ENCODE results near the gene NXT1.

NXT1 gene

DNA sequence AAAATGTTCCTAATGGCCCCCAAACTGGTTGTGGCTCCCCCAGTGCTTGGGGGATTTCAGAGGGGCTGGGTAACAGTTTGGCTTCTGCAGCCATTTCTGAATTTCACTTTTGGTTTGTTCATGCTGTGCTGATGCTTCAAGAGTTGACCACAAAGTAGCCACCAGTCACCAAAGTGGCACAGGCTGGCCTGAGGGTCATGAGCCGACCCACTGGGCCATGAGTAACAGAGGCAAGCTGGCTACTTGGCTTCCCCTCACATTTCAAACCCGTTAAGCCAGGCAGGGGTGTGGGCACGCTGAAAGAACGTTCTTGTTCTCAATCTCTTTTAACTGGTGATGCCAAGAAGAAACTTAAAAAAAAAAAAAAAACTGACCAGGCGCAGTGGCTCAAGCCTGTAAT is 15.1 kb upstream of the NXT1 start:
- Histone ChIP-seq H3K9ac (ENCODE audit: insufficient read length) (no peak overlapping the region), H3K9me3 (ENCODE audit: low read depth, low read length) (no peaks in the 10 kb centered on the region), H3K4me3 (no peak overlapping the region), H3K27ac (no peak overlapping the region), H3K36me3 (ENCODE audit: insufficient read depth, low read length) (no peaks in the 10 kb centered on the region)
- DNase-seq (ENCODE audit: low read depth, low spot score) = no peak
- no peak for TF ChIP-seq FOXP2 (optimal IDR thresholded peaks at IDR 0.05; ENCODE audit: control extremely low read depth, extremely low read length, insufficient read depth)
- no peak for TF ChIP-seq EZH2 (IDR thresholded peaks at IDR 0.05)
- TF ChIP-seq POLR2AphosphoS5 (IDR thresholded peaks at IDR 0.05; ENCODE audit: borderline replicate concordance, low read depth, low read length) = no peak

DNA sequence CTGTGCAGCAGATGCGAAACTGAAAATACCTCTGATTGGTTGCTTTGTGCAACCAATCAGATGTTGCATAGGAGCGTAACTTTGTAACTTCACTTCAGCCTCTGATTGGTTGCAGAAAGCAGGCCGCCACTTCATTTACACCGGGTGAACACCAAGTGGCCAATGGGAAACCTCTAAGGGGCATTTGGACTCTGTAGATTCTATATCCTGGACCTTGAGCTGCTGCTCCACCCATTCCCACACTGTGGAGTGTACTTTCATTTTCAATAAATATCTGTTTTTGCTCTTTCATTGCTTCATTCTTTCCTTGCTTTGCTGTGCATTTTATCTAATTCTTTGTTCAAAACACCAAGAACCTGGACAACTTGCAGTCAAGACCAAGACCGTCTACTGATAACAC is 14.1 kb upstream of the NXT1 start:
- H3K9me3 ChIP-seq (ENCODE audit: low read depth, low read length) = no peaks in the 10 kb centered on the region
- TF ChIP-seq POLR2AphosphoS5 (IDR thresholded peaks at IDR 0.05; ENCODE audit: borderline replicate concordance, low read depth, low read length) (no peak), EZH2 (IDR thresholded peaks at IDR 0.05) (no peak), FOXP2 (optimal IDR thresholded peaks at IDR 0.05; ENCODE audit: control extremely low read depth, extremely low read length, insufficient read depth) (no peak)
- no peak overlapping the region for H3K9ac ChIP-seq (ENCODE audit: insufficient read length)
- DNase-seq (ENCODE audit: low read depth, low spot score) = no peak
- no peak overlapping the region for H3K27ac ChIP-seq
- no peaks in the 10 kb centered on the region for H3K36me3 ChIP-seq (ENCODE audit: insufficient read depth, low read length)
- H3K4me3 ChIP-seq = no peak overlapping the region

DNA sequence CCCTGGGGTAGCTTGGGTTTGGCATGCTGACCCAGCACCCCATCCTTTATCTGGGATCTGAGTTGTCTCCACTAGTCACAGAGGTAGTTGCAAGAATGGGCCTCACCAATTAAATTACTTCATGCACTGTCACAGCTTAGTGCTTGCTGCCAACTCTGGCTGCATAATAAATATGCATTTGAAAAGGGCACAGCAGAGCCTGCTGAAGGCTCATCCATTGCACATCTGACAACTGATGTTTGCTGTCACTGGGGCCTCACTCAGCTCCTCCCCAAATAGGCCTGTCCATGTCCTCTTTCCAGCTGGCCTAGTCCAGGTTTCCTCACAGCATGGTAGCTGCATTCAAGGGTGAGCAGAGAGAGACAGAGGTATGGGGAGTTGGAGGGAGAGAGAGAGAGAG is 13.3 kb upstream of the NXT1 start:
- no peak for TF ChIP-seq FOXP2 (optimal IDR thresholded peaks at IDR 0.05; ENCODE audit: control extremely low read depth, extremely low read length, insufficient read depth)
- no peak overlapping the region for H3K27ac ChIP-seq
- no peak overlapping the region for H3K4me3 ChIP-seq
- no peak for DNase-seq (ENCODE audit: low read depth, low spot score)
- no peak overlapping the region for H3K9ac ChIP-seq (ENCODE audit: insufficient read length)
- H3K36me3 ChIP-seq (ENCODE audit: insufficient read depth, low read length) = no peaks in the 10 kb centered on the region
- no peaks in the 10 kb centered on the region for H3K9me3 ChIP-seq (ENCODE audit: low read depth, low read length)

DNA sequence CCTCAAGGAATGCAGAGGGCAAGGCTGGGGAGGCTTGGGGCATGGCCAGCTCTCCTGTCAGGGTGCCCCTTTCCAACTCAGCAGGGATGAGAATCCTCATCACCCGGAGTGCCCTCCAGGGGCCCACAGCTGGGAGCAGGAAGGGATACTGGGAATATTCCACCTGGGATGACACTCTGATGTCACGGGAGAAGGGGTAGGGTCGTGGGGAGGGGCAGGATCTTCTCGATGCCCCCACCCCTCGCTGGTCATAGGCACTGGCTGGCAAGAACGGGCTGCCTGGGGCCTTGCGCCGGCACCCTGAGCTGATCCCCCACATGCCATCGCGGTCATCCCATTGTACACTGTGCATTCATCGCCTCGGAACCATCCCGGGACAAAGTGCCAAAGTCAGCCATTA is 10.6 kb upstream of the NXT1 start:
- H3K9me3 ChIP-seq (ENCODE audit: low read depth, low read length) = 0 out of 2 replicates have a peak, but pooled peaks cover 2% of the 10 kb centered on the region
- no peak for DNase-seq (ENCODE audit: low read depth, low spot score)
- no peaks in the 10 kb centered on the region for H3K36me3 ChIP-seq (ENCODE audit: insufficient read depth, low read length)
- H3K4me3 ChIP-seq = no peak overlapping the region
- H3K27ac ChIP-seq = no peak overlapping the region
- TF ChIP-seq FOXP2 (optimal IDR thresholded peaks at IDR 0.05; ENCODE audit: control extremely low read depth, extremely low read length, insufficient read depth) (no peak), POLR2AphosphoS5 (IDR thresholded peaks at IDR 0.05; ENCODE audit: borderline replicate concordance, low read depth, low read length) (no peak), EZH2 (IDR thresholded peaks at IDR 0.05) (no peak)
- no peak overlapping the region for H3K9ac ChIP-seq (ENCODE audit: insufficient read length)

DNA sequence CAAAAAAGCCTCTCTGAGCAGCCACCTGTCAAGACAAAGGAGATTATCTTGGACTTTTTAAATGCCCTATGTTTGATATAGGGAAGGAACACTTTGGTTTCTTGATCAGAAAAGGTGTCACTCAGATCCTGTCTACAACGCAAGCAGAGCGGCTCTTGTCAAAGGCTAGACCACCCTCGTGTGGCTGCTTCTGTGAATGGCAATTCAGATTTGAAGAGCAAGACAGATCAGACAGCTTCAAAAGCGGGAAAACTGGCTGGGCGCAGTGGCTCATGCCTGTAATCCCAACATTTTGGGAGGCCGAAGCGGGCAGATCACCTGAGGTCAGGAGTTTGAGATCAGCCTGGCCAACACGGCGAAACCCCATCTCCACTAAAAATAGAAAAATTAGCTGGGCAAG is 10.1 kb upstream of the NXT1 start:
- DNase-seq (ENCODE audit: low read depth, low spot score) = no peak

DNA sequence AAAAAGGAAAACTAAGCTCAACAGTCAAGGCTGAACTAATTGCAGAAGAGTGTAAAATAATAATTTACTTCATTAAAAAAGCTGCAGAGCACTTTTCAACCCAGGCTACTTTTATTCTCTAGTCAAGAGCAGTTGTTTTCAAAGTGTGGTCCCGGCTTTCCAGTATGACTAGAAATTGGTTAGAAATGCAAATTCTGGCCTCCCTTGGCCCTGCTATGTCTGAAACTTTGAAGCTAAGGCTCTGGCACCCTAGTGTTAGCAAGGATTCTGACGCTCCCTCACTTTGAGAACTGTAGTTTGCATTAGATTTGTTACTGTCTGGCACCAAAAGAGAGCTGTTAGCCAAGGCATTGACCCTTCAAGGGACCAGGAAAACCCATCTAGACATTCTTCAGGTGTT is 9.5 kb upstream of the NXT1 start:
- Histone ChIP-seq H3K27ac (no peak overlapping the region), H3K9me3 (ENCODE audit: low read depth, low read length) (0 out of 2 replicates have a peak, but pooled peaks cover 2% of the 10 kb centered on the region), H3K36me3 (ENCODE audit: insufficient read depth, low read length) (no peaks in the 10 kb centered on the region), H3K9ac (ENCODE audit: insufficient read length) (no peak overlapping the region), H3K4me3 (no peak overlapping the region)
- no peak for DNase-seq (ENCODE audit: low read depth, low spot score)
- TF ChIP-seq POLR2AphosphoS5 (IDR thresholded peaks at IDR 0.05; ENCODE audit: borderline replicate concordance, low read depth, low read length) (no peak), EZH2 (IDR thresholded peaks at IDR 0.05) (no peak), FOXP2 (optimal IDR thresholded peaks at IDR 0.05; ENCODE audit: control extremely low read depth, extremely low read length, insufficient read depth) (no peak)

More for the DNA sequence above, 10.1 kb upstream of the NXT1 start:
- Histone ChIP-seq H3K27ac (no peak overlapping the region), H3K36me3 (ENCODE audit: insufficient read depth, low read length) (no peaks in the 10 kb centered on the region), H3K9me3 (ENCODE audit: low read depth, low read length) (0 out of 2 replicates have a peak, but pooled peaks cover 2% of the 10 kb centered on the region), H3K9ac (ENCODE audit: insufficient read length) (no peak overlapping the region), H3K4me3 (no peak overlapping the region)
- no peak for TF ChIP-seq FOXP2 (optimal IDR thresholded peaks at IDR 0.05; ENCODE audit: control extremely low read depth, extremely low read length, insufficient read depth)
- TF ChIP-seq POLR2AphosphoS5 (IDR thresholded peaks at IDR 0.05; ENCODE audit: borderline replicate concordance, low read depth, low read length) = no peak
- TF ChIP-seq EZH2 (IDR thresholded peaks at IDR 0.05) = no peak

DNA sequence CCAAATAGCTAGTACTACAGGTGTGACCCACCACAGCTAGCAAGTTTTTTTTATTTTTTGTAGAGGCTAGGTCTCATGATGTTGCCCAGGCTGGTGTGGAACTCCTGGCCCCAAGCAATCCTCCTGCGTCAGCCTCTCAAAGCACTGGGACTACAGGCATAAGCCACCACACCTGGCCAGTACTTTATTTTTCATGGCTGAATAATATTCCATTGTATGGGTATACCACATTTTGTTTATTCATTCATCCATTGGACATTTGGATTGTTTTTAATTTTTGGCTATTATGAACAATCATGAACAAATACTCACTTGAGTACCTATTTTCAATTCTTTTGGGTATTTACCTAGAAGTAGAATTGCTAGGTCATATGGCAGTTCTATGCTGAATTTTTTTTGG is 7.0 kb upstream of the NXT1 start:
- TF ChIP-seq POLR2AphosphoS5 (IDR thresholded peaks at IDR 0.05; ENCODE audit: borderline replicate concordance, low read depth, low read length) (no peak), EZH2 (IDR thresholded peaks at IDR 0.05) (no peak), FOXP2 (optimal IDR thresholded peaks at IDR 0.05; ENCODE audit: control extremely low read depth, extremely low read length, insufficient read depth) (no peak)
- no peak overlapping the region for H3K9ac ChIP-seq (ENCODE audit: insufficient read length)
- H3K4me3 ChIP-seq = no peak overlapping the region
- no peak overlapping the region for H3K27ac ChIP-seq
- H3K36me3 ChIP-seq (ENCODE audit: insufficient read depth, low read length) = no peaks in the 10 kb centered on the region
- no peak for DNase-seq (ENCODE audit: low read depth, low spot score)
- H3K9me3 ChIP-seq (ENCODE audit: low read depth, low read length) = 0 out of 2 replicates have a peak, but pooled peaks cover 2% of the 10 kb centered on the region

DNA sequence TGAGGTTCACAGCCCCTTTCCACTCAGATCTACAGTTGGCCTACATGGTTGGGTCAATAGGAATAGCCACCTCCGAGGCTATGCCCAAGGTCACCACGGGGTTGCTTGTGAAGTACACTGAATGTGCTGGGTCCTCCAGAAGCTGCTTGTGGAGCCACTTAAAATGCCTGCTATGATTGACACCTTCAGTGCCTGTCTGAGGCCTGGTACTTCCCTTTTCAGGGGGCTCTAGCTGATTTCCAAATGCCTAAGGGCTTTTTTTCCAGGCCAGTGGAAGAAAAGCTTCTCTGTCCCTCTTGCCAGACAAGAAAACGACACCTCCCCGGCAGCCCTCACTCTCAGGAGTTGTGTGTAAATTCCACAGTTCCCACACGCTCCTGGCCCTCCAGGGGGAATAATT is 6.3 kb upstream of the NXT1 start:
- H3K36me3 ChIP-seq (ENCODE audit: insufficient read depth, low read length) = no peaks in the 10 kb centered on the region
- TF ChIP-seq POLR2AphosphoS5 (IDR thresholded peaks at IDR 0.05; ENCODE audit: borderline replicate concordance, low read depth, low read length) = no peak
- no peak for TF ChIP-seq FOXP2 (optimal IDR thresholded peaks at IDR 0.05; ENCODE audit: control extremely low read depth, extremely low read length, insufficient read depth)
- TF ChIP-seq EZH2 (IDR thresholded peaks at IDR 0.05) = no peak
- no peak overlapping the region for H3K4me3 ChIP-seq
- 0 out of 2 replicates have a peak, but pooled peaks cover 2% of the 10 kb centered on the region for H3K9me3 ChIP-seq (ENCODE audit: low read depth, low read length)
- DNase-seq (ENCODE audit: low read depth, low spot score) = no peak
- H3K9ac ChIP-seq (ENCODE audit: insufficient read length) = no peak overlapping the region
- no peak overlapping the region for H3K27ac ChIP-seq

DNA sequence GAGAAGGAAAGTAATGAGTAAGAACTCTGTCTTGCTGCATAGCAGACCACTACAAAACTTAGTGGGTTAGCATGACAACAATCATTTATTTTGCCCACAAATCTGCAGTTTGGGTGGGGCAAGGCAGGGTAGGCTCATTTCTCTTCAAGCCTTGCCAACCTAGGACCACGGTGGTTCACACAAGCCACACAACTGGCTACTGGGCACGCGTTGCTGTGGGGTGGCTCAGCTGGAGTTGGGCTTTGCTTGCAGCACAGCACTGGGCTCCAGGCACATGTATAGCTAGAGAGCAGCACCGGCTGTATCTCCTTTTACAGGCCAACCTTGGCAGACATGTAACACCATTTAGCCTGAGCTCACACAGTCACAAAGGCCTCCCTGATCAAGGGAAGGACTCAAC is 4.6 kb upstream of the NXT1 start:
- TF ChIP-seq POLR2AphosphoS5 (IDR thresholded peaks at IDR 0.05; ENCODE audit: borderline replicate concordance, low read depth, low read length) = no peak
- TF ChIP-seq FOXP2 (optimal IDR thresholded peaks at IDR 0.05; ENCODE audit: control extremely low read depth, extremely low read length, insufficient read depth) = no peak
- TF ChIP-seq EZH2 (IDR thresholded peaks at IDR 0.05) = no peak
- DNase-seq (ENCODE audit: low read depth, low spot score) = no peak
- Histone ChIP-seq H3K4me3 (no peak overlapping the region), H3K9me3 (ENCODE audit: low read depth, low read length) (0 out of 2 replicates have a peak, but pooled peaks cover 2% of the 10 kb centered on the region), H3K27ac (no peak overlapping the region), H3K36me3 (ENCODE audit: insufficient read depth, low read length) (no peaks in the 10 kb centered on the region), H3K9ac (ENCODE audit: insufficient read length) (no peak overlapping the region)

Measured in SK-N-MC (cell line).